EH (cell line): Measurements from ENCODE around the gene AADACL3.

Experiments used
- DNase-seq: peaks from one replicate; pipeline ENCODE4 v3.0.0-alpha.2; 2015; ENCODE audit warnings: low read depth

Gene AADACL3

DNA sequence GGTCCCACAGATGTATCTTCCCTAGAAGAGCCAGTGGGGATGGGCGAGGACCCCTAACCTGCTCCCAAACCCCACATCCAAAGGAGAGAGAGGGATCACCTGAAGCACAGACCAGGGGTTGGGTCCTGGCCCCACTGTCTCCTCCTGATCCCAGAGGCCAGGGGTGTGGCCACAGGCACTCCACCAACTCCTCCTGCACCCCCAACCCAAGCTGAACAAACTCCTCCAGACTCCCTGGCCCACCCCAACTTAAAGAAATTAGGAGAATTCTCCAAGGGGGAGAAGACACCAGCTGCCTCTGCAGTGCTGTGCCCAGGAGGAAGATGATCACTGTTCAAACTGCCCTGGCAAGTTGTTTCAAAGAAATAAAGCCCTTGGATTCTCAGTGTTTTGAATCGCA, 53.1 kb downstream of the AADACL3 start:
- no peak for DNase-seq

DNA sequence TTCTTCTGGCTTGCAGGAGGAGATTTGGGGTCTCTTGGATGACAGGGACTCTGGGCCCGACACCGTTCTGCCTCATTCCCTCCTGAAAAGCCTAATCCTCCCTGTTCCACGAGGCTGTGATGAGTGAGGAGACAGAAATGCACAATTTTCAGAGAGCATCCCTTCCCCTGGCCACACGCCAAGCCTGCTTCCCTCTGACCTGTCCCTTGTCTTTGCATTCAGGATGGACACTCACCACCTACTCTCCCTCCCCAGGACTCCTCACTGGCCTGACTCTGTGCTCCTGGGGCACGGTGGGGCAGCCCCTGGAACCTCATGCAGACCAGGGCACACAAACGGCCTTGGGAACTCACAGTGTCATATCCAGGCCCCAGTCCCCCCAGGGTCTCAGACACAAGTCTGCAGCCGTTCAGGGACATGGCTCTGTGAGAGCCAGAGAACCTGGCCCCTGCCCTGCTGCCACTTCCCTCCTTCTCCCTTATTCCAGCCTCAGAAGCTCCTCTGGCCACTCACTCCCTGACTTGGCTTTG, 54.1 kb downstream of the AADACL3 start:
- DNase-seq, result no peak

DNA sequence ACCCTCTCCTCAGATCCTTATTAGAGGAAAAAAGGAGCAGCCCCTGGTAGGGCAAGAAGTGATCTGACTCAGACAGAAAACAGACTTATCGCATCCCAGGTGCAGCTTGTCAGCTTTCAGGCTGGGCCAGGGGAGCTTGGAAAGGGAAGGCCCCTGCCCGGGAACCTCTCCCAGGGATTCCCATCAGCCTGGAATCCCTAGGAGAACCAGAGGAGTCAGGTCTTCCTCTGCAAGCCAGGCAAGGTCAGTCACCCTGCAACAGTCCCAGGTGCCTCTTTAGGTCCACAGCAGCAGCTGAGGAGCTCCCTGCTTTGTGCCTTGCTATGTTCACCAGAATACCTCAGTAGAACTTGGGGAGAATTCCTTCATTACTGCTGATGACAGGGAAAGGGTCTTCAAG, 54.7 kb downstream of the AADACL3 start:
- no peak for DNase-seq

DNA sequence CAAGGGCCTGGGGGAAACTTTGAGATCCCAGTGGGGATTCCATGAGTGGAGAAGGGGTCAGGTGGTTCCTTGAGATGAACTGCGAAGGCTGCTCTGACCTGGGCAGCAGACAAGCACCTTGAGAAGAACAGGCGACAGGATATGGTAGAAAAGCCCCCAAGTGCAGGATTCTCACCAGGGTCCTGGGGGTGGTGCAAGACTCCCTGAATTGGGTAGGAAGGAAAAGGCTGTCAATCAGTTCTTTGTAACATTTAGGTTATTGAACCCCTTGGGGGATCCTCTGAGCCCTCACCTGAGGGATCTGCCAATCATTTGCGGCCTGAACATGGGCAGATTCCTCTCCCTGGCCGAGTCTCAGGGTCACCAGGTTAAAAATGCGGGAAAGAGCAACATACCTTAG, 55.3 kb downstream of the AADACL3 start:
- no peak for DNase-seq

GRCh38 chr1:12772520-12772919, 56.6 kb downstream of the AADACL3 start:
- no peak for DNase-seq

DNA sequence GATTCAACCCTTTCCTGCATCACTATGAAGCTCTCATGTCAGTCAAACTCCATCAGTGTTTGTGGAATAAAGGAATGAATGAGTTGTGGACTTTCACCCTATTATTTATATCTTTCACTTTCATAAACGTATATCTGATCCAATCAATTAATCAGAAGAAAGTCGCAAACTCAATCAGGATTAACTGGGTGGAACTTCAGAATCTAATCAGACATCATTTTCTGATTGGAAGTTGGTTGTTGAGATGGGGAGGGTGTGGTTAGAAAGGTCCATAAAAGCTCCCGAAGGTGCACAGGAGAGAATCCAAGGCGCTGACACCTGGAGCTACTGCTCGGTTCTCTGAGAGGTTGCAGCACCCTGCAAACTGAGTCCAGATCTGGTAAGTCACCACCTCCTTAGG, 57.5 kb downstream of the AADACL3 start, which contains the start of gene PRAMEF12:
TSS of gene PRAMEF12 (plus strand) at position 301 of the 400 bp plus-strand sequence. CDS start 1,130 bp downstream, outside the sequence.
- no peak for DNase-seq

DNA sequence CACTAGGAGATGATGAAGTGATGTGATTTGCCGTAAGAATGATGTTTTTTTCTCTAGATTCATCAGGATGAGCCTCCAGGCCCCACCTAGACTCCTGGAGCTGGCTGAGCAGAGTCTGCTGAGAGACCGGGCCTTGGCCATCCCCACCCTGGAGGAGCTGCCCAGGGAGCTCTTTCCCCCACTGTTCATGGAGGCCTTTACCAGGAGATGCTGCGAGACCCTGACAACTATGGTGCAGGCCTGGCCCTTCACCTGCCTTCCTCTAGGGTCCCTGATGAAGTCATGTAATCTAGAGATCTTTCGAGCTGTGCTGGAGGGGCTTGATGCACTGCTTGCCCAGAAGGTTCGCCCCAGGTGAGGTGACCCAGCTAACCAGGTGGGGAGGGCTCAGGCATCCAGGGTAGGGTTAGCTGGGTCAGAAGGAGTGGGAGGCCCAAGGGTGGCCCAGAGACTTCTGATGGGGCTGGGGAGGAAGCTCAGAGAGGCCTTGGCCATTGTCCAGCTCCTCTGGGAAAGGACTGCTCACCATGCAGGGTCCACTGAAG, 59.0 kb downstream of the AADACL3 start:
- no peak for DNase-seq

DNA sequence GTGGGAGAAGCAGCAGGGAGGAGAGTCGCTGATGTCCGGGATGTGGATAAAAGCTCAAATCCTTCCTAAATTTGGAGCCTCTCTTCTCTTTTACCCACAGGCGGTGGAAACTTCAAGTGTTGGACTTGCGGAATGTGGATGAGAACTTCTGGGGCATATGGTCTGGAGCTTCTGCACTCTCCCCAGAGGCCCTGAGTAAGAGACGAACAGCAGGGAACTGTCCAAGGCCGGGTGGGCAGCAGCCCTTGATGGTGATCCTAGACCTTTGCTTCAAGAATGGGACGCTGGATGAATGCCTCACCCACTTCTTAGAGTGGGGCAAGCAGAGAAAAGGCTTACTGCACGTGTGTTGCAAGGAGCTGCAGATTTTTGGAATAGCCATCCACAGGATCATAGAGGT, 59.5 kb downstream of the AADACL3 start:
- no peak for DNase-seq

DNA sequence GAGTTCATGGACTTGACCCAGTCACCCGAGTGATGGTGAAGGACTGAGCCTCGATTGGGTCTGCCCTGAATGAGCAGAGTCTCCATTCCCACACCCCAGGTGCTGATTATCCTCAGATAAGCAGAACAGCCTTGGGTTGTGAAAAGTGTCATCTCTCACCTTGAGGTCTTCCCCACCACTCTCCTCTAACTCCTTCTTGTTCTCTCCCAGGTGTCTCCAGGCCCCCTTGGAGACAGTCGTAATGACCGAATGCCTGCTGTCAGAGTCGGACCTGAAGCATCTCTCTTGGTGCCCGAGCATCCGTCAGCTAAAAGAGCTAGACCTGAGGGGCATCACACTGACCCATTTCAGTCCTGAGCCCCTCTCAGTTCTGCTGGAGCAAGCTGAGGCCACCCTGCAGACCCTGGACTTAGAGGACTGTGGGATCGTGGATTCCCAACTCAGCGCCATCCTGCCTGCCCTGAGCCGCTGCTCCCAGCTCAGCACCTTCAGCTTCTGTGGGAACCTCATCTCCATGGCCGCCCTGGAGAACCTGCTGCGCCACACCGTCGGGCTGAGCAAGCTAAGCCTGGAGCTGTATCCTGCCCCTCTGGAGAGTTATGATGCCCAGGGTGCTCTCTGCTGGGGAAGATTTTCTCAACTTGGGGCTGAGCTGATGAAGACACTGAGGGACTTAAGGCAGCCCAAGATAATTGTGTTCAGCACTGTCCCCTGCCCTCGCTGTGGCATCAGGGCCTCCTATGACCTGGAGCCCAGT, 61.1 kb downstream of the AADACL3 start:
- no peak for DNase-seq
